Peyer's patch (tissue), 4 donors: Measurements from ENCODE around the gene SEPTIN10.

Experiments
- CTCF ChIP-seq, 6 experiments: fragments of 450-650 bp in 4 of 6; fragments of 200-600 bp in 2 of 6; sonication (generic) in 1 of 6; IDR thresholded peaks; one replicate each; pipeline ENCODE4 v1.5.1; 2017 to 2019; ENCODE audit warnings: antibody characterized with exemption in 6 of 6, mild to moderate bottlenecking in 3 of 6, moderate library complexity in 1 of 6
- POLR2A ChIP-seq, 2 donors: fragments of 450-650 bp; IDR thresholded peaks; one replicate each; pipeline ENCODE4 v1.5.1; 2017; ENCODE audit warnings: antibody characterized with exemption in 2 of 2, mild to moderate bottlenecking in 2 of 2, moderate library complexity in 2 of 2

GRCh38 chr2:109508556-109508955 lies 105.2 kb downstream of the SEPTIN10 start:
- no peak for TF ChIP-seq CTCF (IDR thresholded peaks at IDR 0.05)
- no peak for TF ChIP-seq POLR2A (IDR thresholded peaks at IDR 0.05)
